OCI-LY7 (cell line): ENCODE data around the gene PRLR. TPM values are rescaled to one million over a fixed set of nuclear protein-coding genes. Genes with fewer than 3 reads are reported as not detected.

Experiments used
- BruUV-seq: library from RNA; stranded (reverse); fragments of 400-500 nt; replicated peaks from 2 replicates; lab custom pipeline; 2021; lab: Mats Ljungman, UMichigan
- CTCF ChIA-PET: fragments of 300-600 bp; sonication (Branson Sonifier 250); formaldehyde crosslinking; loops from one replicate; lab custom pipeline; 2022; ENCODE audit warnings: antibody characterized with exemption; ENCODE audit not compliant: unreplicated experiment; lab: Charles Lee
- POLR2A ChIA-PET: fragments of 300-600 bp; sonication (Branson Sonifier 250); formaldehyde crosslinking; loops from one replicate; lab custom pipeline; 2022; ENCODE audit warnings: antibody characterized with exemption; lab: Charles Lee
- DNase-seq: peaks from one replicate; pipeline ENCODE4 v3.0.0-alpha.2; 2015; ENCODE audit warnings: low spot score
- H2AFZ ChIP-seq: fragments of 200-600 bp; sonication (generic), shearing (Covaris generic); 2 replicates; pipeline ENCODE4 v1.6.1; 2014; ENCODE audit warnings: mild to moderate bottlenecking, antibody characterized with exemption, low read length, moderate library complexity
- H3K27ac ChIP-seq: fragments of 200-600 bp; sonication (generic); 2 replicates; pipeline ENCODE4 v1.5.1; 2014; ENCODE audit warnings: mixed run types, low read depth, mild to moderate bottlenecking, moderate library complexity, low read length, inconsistent platforms; ENCODE audit not compliant: poor library complexity, severe bottlenecking
- H3K36me3 ChIP-seq: fragments of 200-600 bp; sonication (generic); 2 replicates; pipeline ENCODE4 v1.6.1; 2014; ENCODE audit warnings: mild to moderate bottlenecking, antibody characterized with exemption, low read length, moderate library complexity, mixed read lengths; ENCODE audit not compliant: insufficient read depth
- H3K4me1 ChIP-seq: fragments of 200-600 bp; sonication (generic); 2 replicates; pipeline ENCODE4 v1.5.1; 2014; ENCODE audit warnings: mild to moderate bottlenecking, low read length; ENCODE audit not compliant: insufficient read depth, poor library complexity, severe bottlenecking
- H3K4me2 ChIP-seq: fragments of 200-600 bp; sonication (generic); 2 replicates; pipeline ENCODE4 v1.6.1; 2014; ENCODE audit warnings: mild to moderate bottlenecking, low read length
- H3K4me3 ChIP-seq: fragments of 200-600 bp; sonication (generic); 2 replicates; pipeline ENCODE4 v1.5.1; 2014; ENCODE audit warnings: mild to moderate bottlenecking, low read depth, low read length; ENCODE audit not compliant: poor library complexity, severe bottlenecking
- H3K79me2 ChIP-seq: fragments of 200-600 bp; sonication (generic); 2 replicates; pipeline ENCODE4 v1.6.1; 2016; ENCODE audit warnings: low read depth, mild to moderate bottlenecking, low read length, moderate library complexity, mixed read lengths; ENCODE audit not compliant: insufficient read depth
- H3K9me2 ChIP-seq: fragments of 200-600 bp; sonication (generic); 2 replicates; pipeline ENCODE4 v1.6.1; 2016; ENCODE audit warnings: mild to moderate bottlenecking, low read length, mixed read lengths; ENCODE audit not compliant: insufficient read depth
- H3K9me3 ChIP-seq: fragments of 200-600 bp; sonication (generic); 2 replicates; pipeline ENCODE4 v1.6.1; 2014; ENCODE audit warnings: mild to moderate bottlenecking, mixed run types, low read length, mixed read lengths
- H4K20me1 ChIP-seq: fragments of 200-600 bp; sonication (generic); 2 replicates; pipeline ENCODE4 v1.6.1; 2014; ENCODE audit warnings: mild to moderate bottlenecking, antibody characterized with exemption, low read length, moderate library complexity, mixed read lengths; ENCODE audit not compliant: insufficient read depth
- EZH2phosphoT487 ChIP-seq: fragments of 200-600 bp; sonication (generic); IDR thresholded peaks from 2 replicates; pipeline ENCODE4 v1.6.1; 2018; ENCODE audit warnings: low read depth, borderline replicate concordance, mild to moderate bottlenecking, mixed run types, antibody characterized with exemption, low read length, moderate library complexity, mixed read lengths
- intact Hi-C: fragments of 100-400 bp; cut with micrococcal nuclease; formaldehyde crosslinking; loops from one replicate; pipeline ENCODE4 v1.10.0; 2022; ENCODE audit not compliant: unreplicated experiment
- total RNA-seq, 2 experiments: library from RNA; depleted of rRNA in 1 of 2; stranded (reverse); fragments of >200 nt in 1 of 2; shearing (Covaris generic) in 1 of 2; gene quantifications; 2 replicates each; pipeline ENCODE4 v1.2.3, GENCODE V29; 2014 to 2022
- TF ChIP-seq, protein P1 (sequence below): fragments of 200-600 bp; sonication (generic); conservative IDR thresholded peaks from 2 replicates; pipeline ENCODE4 v1.5.1; 2014; ENCODE audit warnings: mild to moderate bottlenecking, antibody characterized with exemption, low read length, moderate library complexity, mixed read lengths

Gene PRLR
- total RNA-seq, 2 experiments from 2014 or later: not detected

- POLR2A ChIA-PET: interaction anchor here (0.6 kb wide), 1 partner anchor 23 kb away, joined by 3 read pairs; no protein-coding TSS in a partner anchor
- CTCF ChIA-PET: no interaction called here
- BruUV-seq: no TSS peak
- Histone ChIP-seq H3K9me2 (no peaks in the 10 kb centered on the region), H3K36me3 (no peaks in the 10 kb centered on the region), H3K27ac (no peak overlapping the region), H2AFZ (no peak overlapping the region), H3K4me3 (no peak overlapping the region), H3K4me2 (no peak overlapping the region), H3K4me1 (no peaks in the 10 kb centered on the region), H3K9me3 (no peaks in the 10 kb centered on the region), H4K20me1 (no peaks in the 10 kb centered on the region), H3K79me2 (no peaks in the 10 kb centered on the region)
- TF ChIP-seq, protein P1, sequence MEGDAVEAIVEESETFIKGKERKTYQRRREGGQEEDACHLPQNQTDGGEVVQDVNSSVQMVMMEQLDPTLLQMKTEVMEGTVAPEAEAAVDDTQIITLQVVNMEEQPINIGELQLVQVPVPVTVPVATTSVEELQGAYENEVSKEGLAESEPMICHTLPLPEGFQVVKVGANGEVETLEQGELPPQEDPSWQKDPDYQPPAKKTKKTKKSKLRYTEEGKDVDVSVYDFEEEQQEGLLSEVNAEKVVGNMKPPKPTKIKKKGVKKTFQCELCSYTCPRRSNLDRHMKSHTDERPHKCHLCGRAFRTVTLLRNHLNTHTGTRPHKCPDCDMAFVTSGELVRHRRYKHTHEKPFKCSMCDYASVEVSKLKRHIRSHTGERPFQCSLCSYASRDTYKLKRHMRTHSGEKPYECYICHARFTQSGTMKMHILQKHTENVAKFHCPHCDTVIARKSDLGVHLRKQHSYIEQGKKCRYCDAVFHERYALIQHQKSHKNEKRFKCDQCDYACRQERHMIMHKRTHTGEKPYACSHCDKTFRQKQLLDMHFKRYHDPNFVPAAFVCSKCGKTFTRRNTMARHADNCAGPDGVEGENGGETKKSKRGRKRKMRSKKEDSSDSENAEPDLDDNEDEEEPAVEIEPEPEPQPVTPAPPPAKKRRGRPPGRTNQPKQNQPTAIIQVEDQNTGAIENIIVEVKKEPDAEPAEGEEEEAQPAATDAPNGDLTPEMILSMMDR: no peak
- no peak for TF ChIP-seq EZH2phosphoT487
- DNase-seq: no peak
- intact Hi-C loops: no loop called here
These were observed 181.4 kb downstream of the PRLR start for GRCh38 chr5:35048910-35049309.

GRCh38 chr5:35047785-35048404, 182.4 kb downstream of the PRLR start, which contains the start of gene AGXT2:
AGXT2 (minus strand) TSS chr5:35047949; CDS start chr5:35047892, 57 bp downstream.
- Histone ChIP-seq H3K27ac (no peak within 1 kb of the TSS), H4K20me1 (no peaks in the 10 kb centered on the region), H3K4me3 (no peak within 1 kb of the TSS), H3K4me1 (no peaks in the 10 kb centered on the region), H2AFZ (no peak within 1 kb of the TSS), H3K79me2 (no peaks in the 10 kb centered on the region), H3K9me3 (no peaks in the 10 kb centered on the region), H3K36me3 (no peaks in the 10 kb centered on the region), H3K4me2 (no peak within 1 kb of the TSS), H3K9me2 (no peaks in the 10 kb centered on the region)
- DNase-seq: no peak
- ChIA-PET POLR2A (no interaction called here), CTCF (no interaction called here)
- TF ChIP-seq, protein P1: no peak
- no peak for TF ChIP-seq EZH2phosphoT487
- BruUV-seq: no TSS peak
- intact Hi-C loops: no loop called here

- ChIA-PET POLR2A (no interaction called here), CTCF (no interaction called here)
- no peaks in the 10 kb centered on the region for H4K20me1 ChIP-seq
These were observed 183.5 kb downstream of the PRLR start for GRCh38 chr5:35046774-35047173.

More at GRCh38 chr5:35046774-35047173, 183.5 kb downstream of the PRLR start:
- intact Hi-C loops: no loop called here
- TF ChIP-seq, protein P1: no peak
- no peak overlapping the region for H3K4me2 ChIP-seq
- BruUV-seq: no TSS peak
- H3K4me3 ChIP-seq: no peak overlapping the region
- H2AFZ ChIP-seq: no peak overlapping the region
- no peaks in the 10 kb centered on the region for H3K79me2 ChIP-seq
- no peak for DNase-seq
- no peaks in the 10 kb centered on the region for H3K4me1 ChIP-seq
- no peaks in the 10 kb centered on the region for H3K9me3 ChIP-seq
- no peaks in the 10 kb centered on the region for H3K9me2 ChIP-seq
- H3K36me3 ChIP-seq: no peaks in the 10 kb centered on the region
- H3K27ac ChIP-seq: no peak overlapping the region
